Endothelial cell of umbilical vein (primary cell): ENCODE data around the gene CD82. TPM values are rescaled to one million over a fixed set of nuclear protein-coding genes. Genes with fewer than 3 reads are reported as not detected.

Source experiments
- BruUV-seq: library from RNA; stranded (reverse); fragments of 400-500 nt; replicated peaks from 2 replicates; lab custom pipeline; 2021; lab: Mats Ljungman, UMichigan
- CTCF ChIA-PET: fragments of 300-600, 350-600 bp; sonication (Branson Sonifier 250); formaldehyde crosslinking; loops from one replicate; lab custom pipeline; 2021; ENCODE audit warnings: antibody characterized with exemption, inconsistent platforms; lab: Charles Lee
- POLR2A ChIA-PET: fragments of 300-600, 350-600 bp; sonication (Branson Sonifier 250); formaldehyde crosslinking; loops from one replicate; lab custom pipeline; 2021; ENCODE audit warnings: antibody characterized with exemption, inconsistent platforms; lab: Charles Lee
- DNase-seq: peaks from one replicate; pipeline ENCODE4 v3.0.0-alpha.2; 2011; ENCODE audit warnings: low read depth, low spot score
- FAIRE-seq: peaks from 2 replicates; lab custom pipeline; 2011; peaks lifted over from hg19 to GRCh38; lab: Jason Lieb, UNC
- H2AFZ ChIP-seq: 2 replicates; pipeline ENCODE4 v1.6.0; 2012; ENCODE audit warnings: low read depth, low read length, control low read depth, inconsistent platforms
- H3K27ac ChIP-seq: 2 replicates; pipeline ENCODE4 v1.5.1; 2011; ENCODE audit warnings: low read depth, mild to moderate bottlenecking, control low read depth, low read length, moderate library complexity; ENCODE audit not compliant: insufficient read depth
- H3K27me3 ChIP-seq, 2 experiments: 2 replicates each; pipeline versions ENCODE4 v1.6.0 to v1.6.1; 2011; ENCODE audit warnings: low read length in 2 of 2, mixed read lengths in 1 of 2; ENCODE audit not compliant: control insufficient read depth in 2 of 2, insufficient read depth in 2 of 2
- H3K36me3 ChIP-seq, 2 experiments: 2 replicates in 1 of 2; 3 replicates in 1 of 2; pipeline ENCODE4 v1.5.1; 2011; ENCODE audit warnings: low read length in 2 of 2, mild to moderate bottlenecking in 1 of 2, moderate library complexity in 1 of 2; ENCODE audit not compliant: control insufficient read depth in 2 of 2, insufficient read depth in 2 of 2; ENCODE audit errors: extremely low read depth in 1 of 2
- H3K4me1 ChIP-seq: 3 replicates; pipeline ENCODE4 v1.5.1; 2011; ENCODE audit warnings: mild to moderate bottlenecking, low read length; ENCODE audit not compliant: control insufficient read depth, insufficient read depth; ENCODE audit errors: extremely low read depth
- H3K4me2 ChIP-seq: 2 replicates; pipeline ENCODE4 v1.6.1; 2011; ENCODE audit warnings: low read length, control low read depth, mixed read lengths; ENCODE audit not compliant: insufficient read depth
- H3K4me3 ChIP-seq, 3 experiments: fragments of 200-600 bp in 1 of 3; sonication (generic), shearing (Covaris generic) in 1 of 3; replicated peaks in 1 of 3; 2 replicates each; pipeline ENCODE4 v1.5.1; 2011 to 2016; ENCODE audit warnings: control low read depth in 3 of 3, low read length in 3 of 3, mild to moderate bottlenecking in 2 of 3, inconsistent platforms in 1 of 3, low read depth in 1 of 3, moderate library complexity in 1 of 3; ENCODE audit not compliant: insufficient read depth in 1 of 3
- H3K79me2 ChIP-seq: 2 replicates; pipeline ENCODE4 v1.6.0; 2012; ENCODE audit warnings: low read length, inconsistent platforms; ENCODE audit not compliant: control insufficient read depth, insufficient read depth
- H3K9ac ChIP-seq: replicated peaks from 2 replicates; pipeline ENCODE3; 2011; ENCODE audit warnings: low read length, control low read depth; ENCODE audit not compliant: insufficient read depth; ENCODE audit errors: extremely low read depth
- H3K9me1 ChIP-seq: replicated peaks from 3 replicates; pipeline ENCODE4 v1.6.0; 2011; ENCODE audit warnings: mild to moderate bottlenecking, low read length; ENCODE audit not compliant: control insufficient read depth, insufficient read depth; ENCODE audit errors: extremely low read depth
- H3K9me3 ChIP-seq: replicated peaks from 2 replicates; pipeline ENCODE4 v1.5.1; 2012; ENCODE audit warnings: low read length, inconsistent platforms; ENCODE audit not compliant: control insufficient read depth, insufficient read depth
- H4K20me1 ChIP-seq: replicated peaks from 2 replicates; pipeline ENCODE3; 2011; ENCODE audit warnings: mild to moderate bottlenecking, low read length; ENCODE audit not compliant: control insufficient read depth, insufficient read depth; ENCODE audit errors: extremely low read depth
- FOS ChIP-seq: IDR thresholded peaks from 2 replicates; pipeline ENCODE4 v1.6.1; 2011; ENCODE audit warnings: mild to moderate bottlenecking, low read length, moderate library complexity, borderline replicate concordance; ENCODE audit not compliant: insufficient read depth
- GATA2 ChIP-seq: IDR thresholded peaks from 2 replicates; pipeline ENCODE4 v1.7.0; 2011; ENCODE audit warnings: low read depth, mild to moderate bottlenecking, moderate library complexity, mixed read lengths, low read length; ENCODE audit not compliant: insufficient read length, insufficient read depth
- JUN ChIP-seq: IDR thresholded peaks from 2 replicates; pipeline ENCODE4 v1.6.1; 2011; ENCODE audit warnings: borderline replicate concordance, low read depth; ENCODE audit not compliant: insufficient read length, insufficient read depth
- MYC ChIP-seq: IDR thresholded peaks from one replicate; pipeline ENCODE4 v1.6.1; 2011; ENCODE audit warnings: mild to moderate bottlenecking, low read depth, low read length
- POLR2A ChIP-seq: IDR thresholded peaks from 2 replicates; pipeline ENCODE4 v1.6.1; 2012; ENCODE audit warnings: low read depth, mild to moderate bottlenecking, control low read depth, low read length
- POLR2AphosphoS5 ChIP-seq: IDR thresholded peaks from 2 replicates; pipeline ENCODE4 v1.6.1; 2012; ENCODE audit warnings: low read depth, mild to moderate bottlenecking, control low read depth, low read length, moderate library complexity; ENCODE audit not compliant: insufficient read depth
- dilution Hi-C: fragments of 300-500 bp; cut with MboI; formaldehyde crosslinking; loops from one replicate; pipeline ENCODE4 v1.15.0; 2019; ENCODE audit warnings: low sequenced_read_pairs; ENCODE audit not compliant: extremely low pct_ligation_motif_present
- intact Hi-C: fragments of 100-400 bp; cut with micrococcal nuclease; formaldehyde crosslinking; loops from one replicate; pipeline ENCODE4 v1.10.0; 2022
- polyA plus RNA-seq, 4 experiments: library from polyadenylated mRNA; depleted of rRNA in 3 of 4; stranded (reverse) in 3 of 4; unstranded in 1 of 4; fragments of >200 nt; gene quantifications; 2 replicates each; pipeline versions ENCODE4 v1.2.1 to v1.2.3, GENCODE V29; 2011 to 2012; ENCODE audit warnings: missing spikeins in 1 of 4
- total RNA-seq: library from RNA; stranded (reverse); gene quantifications from 2 replicates; pipeline ENCODE4 v1.2.3, GENCODE V29; 2021
- TF ChIP-seq, protein P1 (sequence below): IDR thresholded peaks from 2 replicates; pipeline ENCODE4 v1.6.1; 2011; ENCODE audit not compliant: insufficient read depth, insufficient read length
- TF ChIP-seq, protein P2 (sequence below), 2 donors: IDR thresholded peaks; 1 replicate in 1 of 2; 2 replicates in 1 of 2; pipeline ENCODE4 v1.5.1; 2011; ENCODE audit warnings: low read length in 2 of 2, mild to moderate bottlenecking in 2 of 2, moderate library complexity in 2 of 2, control low read depth in 1 of 2, inconsistent platforms in 1 of 2, low read depth in 1 of 2; ENCODE audit not compliant: insufficient read depth in 1 of 2; ENCODE audit errors: extremely low read depth in 1 of 2

The CD82 gene
- total and polyA plus RNA-seq, 2 donors (not counting 3 experiments of a cell fraction or from before 2014, with no cell fraction given): 17.9 to 25.2 TPM

DNA sequence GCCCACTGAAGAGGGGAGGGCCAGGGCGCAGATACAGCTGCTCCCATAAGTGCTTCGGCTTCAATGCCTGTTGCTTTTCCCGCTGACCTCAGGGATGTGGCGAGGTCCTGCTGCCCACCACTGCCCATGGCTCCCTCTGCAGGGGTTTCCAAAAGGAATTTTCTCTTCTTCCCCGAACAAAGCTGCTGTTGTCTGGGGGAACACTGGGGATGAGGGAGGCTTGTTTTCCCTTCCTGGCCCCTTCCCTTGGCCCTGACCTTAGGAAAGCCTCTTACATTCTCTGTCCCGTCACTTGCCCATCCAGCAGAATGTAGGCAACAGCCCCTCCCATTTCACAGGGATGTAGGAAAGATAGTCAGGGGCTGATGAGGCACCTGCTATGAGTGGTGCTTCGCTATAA, 34.8 kb downstream of the CD82 start:
- Histone ChIP-seq H3K27ac (no peak overlapping the region), H3K9me1 (no peaks in the 10 kb centered on the region), H4K20me1 (no peaks in the 10 kb centered on the region), H3K36me3 (no peaks in the 10 kb centered on the region), H3K9me3 (no peaks in the 10 kb centered on the region), H2AFZ (no peak overlapping the region), H3K4me2 (no peak overlapping the region), H3K79me2 (no peaks in the 10 kb centered on the region), H3K4me3 (no peak overlapping the region), H3K9ac (no peak overlapping the region), H3K27me3 (no peaks in the 10 kb centered on the region), H3K4me1 (no peaks in the 10 kb centered on the region)
- ChIA-PET POLR2A (no interaction called here), CTCF (interaction anchor here (2.1 to 3.4 kb wide), 2 partner anchors 17 to 44 kb away, joined by 5 to 14 read pairs; no protein-coding TSS in a partner anchor)
- no peak for DNase-seq
- dilution Hi-C loops (no loop called here), intact Hi-C loops (no loop called here)
- no peak for FAIRE-seq
- BruUV-seq: no TSS peak
- TF ChIP-seq MYC: no peak
- TF ChIP-seq POLR2A: no peak
- no peak for TF ChIP-seq POLR2AphosphoS5
- TF ChIP-seq GATA2: no peak
- no peak for TF ChIP-seq JUN
- no peak for TF ChIP-seq FOS
- TF ChIP-seq, protein P1, sequence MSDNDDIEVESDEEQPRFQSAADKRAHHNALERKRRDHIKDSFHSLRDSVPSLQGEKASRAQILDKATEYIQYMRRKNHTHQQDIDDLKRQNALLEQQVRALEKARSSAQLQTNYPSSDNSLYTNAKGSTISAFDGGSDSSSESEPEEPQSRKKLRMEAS: no peak
- TF ChIP-seq, protein P2, sequence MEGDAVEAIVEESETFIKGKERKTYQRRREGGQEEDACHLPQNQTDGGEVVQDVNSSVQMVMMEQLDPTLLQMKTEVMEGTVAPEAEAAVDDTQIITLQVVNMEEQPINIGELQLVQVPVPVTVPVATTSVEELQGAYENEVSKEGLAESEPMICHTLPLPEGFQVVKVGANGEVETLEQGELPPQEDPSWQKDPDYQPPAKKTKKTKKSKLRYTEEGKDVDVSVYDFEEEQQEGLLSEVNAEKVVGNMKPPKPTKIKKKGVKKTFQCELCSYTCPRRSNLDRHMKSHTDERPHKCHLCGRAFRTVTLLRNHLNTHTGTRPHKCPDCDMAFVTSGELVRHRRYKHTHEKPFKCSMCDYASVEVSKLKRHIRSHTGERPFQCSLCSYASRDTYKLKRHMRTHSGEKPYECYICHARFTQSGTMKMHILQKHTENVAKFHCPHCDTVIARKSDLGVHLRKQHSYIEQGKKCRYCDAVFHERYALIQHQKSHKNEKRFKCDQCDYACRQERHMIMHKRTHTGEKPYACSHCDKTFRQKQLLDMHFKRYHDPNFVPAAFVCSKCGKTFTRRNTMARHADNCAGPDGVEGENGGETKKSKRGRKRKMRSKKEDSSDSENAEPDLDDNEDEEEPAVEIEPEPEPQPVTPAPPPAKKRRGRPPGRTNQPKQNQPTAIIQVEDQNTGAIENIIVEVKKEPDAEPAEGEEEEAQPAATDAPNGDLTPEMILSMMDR (IDR thresholded peaks at IDR 0.05; ENCODE audit: extremely low read depth in 1 of 2, insufficient read depth in 1 of 2, low read depth in 1 of 2, low read length in 2 of 2): no peak
